CD14-positive monocyte (primary cell): Measurements from ENCODE around the gene WNT11. TPM values are rescaled to one million over a fixed set of nuclear protein-coding genes. Genes with fewer than 3 reads are reported as not detected.

ENCODE experiments used
- DNase-seq, 3 donors: peaks; one replicate each; pipeline ENCODE4 v3.0.0-alpha.2; 2011 to 2022
- H2AFZ ChIP-seq: 2 replicates; pipeline ENCODE4 v1.6.0; 2012; ENCODE audit warnings: mild to moderate bottlenecking, low read depth, low read length, inconsistent platforms; ENCODE audit not compliant: insufficient read depth, poor library complexity, severe bottlenecking
- H3K27ac ChIP-seq, 2 donors: 1 replicate in 1 of 2; 2 replicates in 1 of 2; pipeline ENCODE4 v1.5.1; 2012 to 2013; ENCODE audit warnings: low read length in 2 of 2, control low read depth in 1 of 2, inconsistent platforms in 1 of 2, low read depth in 1 of 2, mild to moderate bottlenecking in 1 of 2
- H3K27me3 ChIP-seq, 2 donors: one replicate each; pipeline versions ENCODE4 v1.6.0 to v1.6.1; 2011 to 2013; ENCODE audit warnings: low read length in 2 of 2; ENCODE audit not compliant: control insufficient read depth in 2 of 2, insufficient read depth in 2 of 2
- H3K36me3 ChIP-seq, 2 donors: replicated peaks in 1 of 2; 1 replicate in 1 of 2; 2 replicates in 1 of 2; pipeline versions ENCODE4 v1.5.1 to v1.6.1; 2012 to 2013; ENCODE audit warnings: low read length in 2 of 2, control low read depth in 1 of 2, inconsistent platforms in 1 of 2, mild to moderate bottlenecking in 1 of 2; ENCODE audit not compliant: insufficient read depth in 2 of 2, control insufficient read depth in 1 of 2
- H3K4me1 ChIP-seq, 2 donors: 1 replicate in 1 of 2; 2 replicates in 1 of 2; pipeline versions ENCODE4 v1.5.1 to v1.6.1; 2012 to 2013; ENCODE audit warnings: low read length in 2 of 2, control low read depth in 1 of 2, inconsistent platforms in 1 of 2, mild to moderate bottlenecking in 1 of 2, moderate library complexity in 1 of 2; ENCODE audit not compliant: insufficient read depth in 2 of 2, control insufficient read depth in 1 of 2
- H3K4me2 ChIP-seq: replicated peaks from 2 replicates; pipeline ENCODE3; 2012; ENCODE audit warnings: low read length, moderate library complexity, mild to moderate bottlenecking; ENCODE audit not compliant: poor library complexity, severe bottlenecking; ENCODE audit errors: extremely low read depth
- H3K4me3 ChIP-seq, 3 experiments: fragments of 200-600 bp in 1 of 3; sonication (generic) in 1 of 3; replicated peaks in 1 of 3; 1 replicate in 2 of 3; 2 replicates in 1 of 3; pipeline ENCODE4 v1.5.1; 2011 to 2013; ENCODE audit warnings: low read length in 3 of 3, mild to moderate bottlenecking in 3 of 3, control low read depth in 2 of 3, low read depth in 2 of 3, inconsistent platforms in 1 of 3, moderate library complexity in 1 of 3
- H3K79me2 ChIP-seq: 2 replicates; pipeline ENCODE4 v1.6.0; 2012; ENCODE audit warnings: mild to moderate bottlenecking, control low read depth, inconsistent platforms, low read length, moderate library complexity; ENCODE audit not compliant: insufficient read depth
- H3K9ac ChIP-seq: 2 replicates; pipeline ENCODE4 v1.6.0; 2017; ENCODE audit warnings: low read length, mild to moderate bottlenecking; ENCODE audit not compliant: insufficient read depth, poor library complexity, severe bottlenecking
- H3K9me3 ChIP-seq, 2 donors: replicated peaks in 1 of 2; 1 replicate in 1 of 2; 2 replicates in 1 of 2; pipeline versions ENCODE4 v1.5.1 to v1.6.1; 2012 to 2013; ENCODE audit warnings: low read length in 2 of 2, control low read depth in 1 of 2; ENCODE audit not compliant: control insufficient read depth in 1 of 2, insufficient read depth in 1 of 2
- H4K20me1 ChIP-seq: 2 replicates; pipeline ENCODE4 v1.6.0; 2012; ENCODE audit warnings: mild to moderate bottlenecking, low read length, control low read depth, moderate library complexity; ENCODE audit not compliant: insufficient read depth
- H3K27ac Mint-ChIP-seq, 7 donors: one replicate each; pipeline ENCODE4 v1.8.0; 2020; ENCODE audit warnings: mild to moderate bottlenecking in 7 of 7, mixed read lengths in 7 of 7, moderate library complexity in 6 of 7, inconsistent platforms in 2 of 7
- H3K27me3 Mint-ChIP-seq, 3 donors: one replicate each; pipeline ENCODE4 v1.8.0; 2021 to 2022; ENCODE audit warnings: low read depth in 3 of 3, mild to moderate bottlenecking in 3 of 3, mixed read lengths in 3 of 3, moderate library complexity in 3 of 3, inconsistent platforms in 1 of 3
- H3K36me3 Mint-ChIP-seq, 2 donors: one replicate each; pipeline ENCODE4 v1.8.0; 2020; ENCODE audit warnings: mixed read lengths in 2 of 2, inconsistent platforms in 1 of 2, mild to moderate bottlenecking in 1 of 2
- H3K4me1 Mint-ChIP-seq: one replicate; pipeline ENCODE4 v1.8.0; 2020; ENCODE audit warnings: mild to moderate bottlenecking, mixed read lengths
- H3K4me3 Mint-ChIP-seq, 2 donors: one replicate each; pipeline ENCODE4 v1.8.0; 2020; ENCODE audit warnings: mild to moderate bottlenecking in 2 of 2, mixed read lengths in 2 of 2, moderate library complexity in 1 of 2
- H3K9me3 Mint-ChIP-seq, 7 donors: one replicate each; pipeline ENCODE4 v1.8.0; 2020 to 2022; ENCODE audit warnings: mixed read lengths in 7 of 7, mild to moderate bottlenecking in 6 of 7, moderate library complexity in 6 of 7, inconsistent platforms in 2 of 7
- whole genome bisulfite sequencing: methylation state at CpG from one replicate; pipeline ENCODE4 v1.1.5; 2013; ENCODE audit warnings: missing lambda C conversion rate; ENCODE audit not compliant: insufficient coverage; 5-methylcytosine and 5-hydroxymethylcytosine counted together
- intact Hi-C, 2 donors: fragments of 100-400 bp; cut with micrococcal nuclease; formaldehyde crosslinking; loops; one replicate each; pipeline versions ENCODE4 v1.15.0 to v1.15.1; 2023
- polyA plus RNA-seq, 3 donors: library from polyadenylated mRNA; depleted of rRNA in 1 of 3; unstranded in 2 of 3; stranded (reverse) in 1 of 3; fragments of 300-500 nt in 2 of 3; fragments of >200 nt in 1 of 3; fragmentation: Illumina TruSeq in 2 of 3; gene quantifications; 1 replicate in 2 of 3; 2 replicates in 1 of 3; pipeline ENCODE4 v1.2.3, GENCODE V29; 2012 to 2021
- TF ChIP-seq, protein P1 (sequence below): fragments of 200-600 bp; IDR thresholded peaks from one replicate; pipeline ENCODE4 v1.8.0; 2022; ENCODE audit warnings: antibody characterized with exemption, mild to moderate bottlenecking

WNT11 gene
- polyA plus RNA-seq, 3 donors: 0.09 to 0.24 (median 0.21) TPM

DNA sequence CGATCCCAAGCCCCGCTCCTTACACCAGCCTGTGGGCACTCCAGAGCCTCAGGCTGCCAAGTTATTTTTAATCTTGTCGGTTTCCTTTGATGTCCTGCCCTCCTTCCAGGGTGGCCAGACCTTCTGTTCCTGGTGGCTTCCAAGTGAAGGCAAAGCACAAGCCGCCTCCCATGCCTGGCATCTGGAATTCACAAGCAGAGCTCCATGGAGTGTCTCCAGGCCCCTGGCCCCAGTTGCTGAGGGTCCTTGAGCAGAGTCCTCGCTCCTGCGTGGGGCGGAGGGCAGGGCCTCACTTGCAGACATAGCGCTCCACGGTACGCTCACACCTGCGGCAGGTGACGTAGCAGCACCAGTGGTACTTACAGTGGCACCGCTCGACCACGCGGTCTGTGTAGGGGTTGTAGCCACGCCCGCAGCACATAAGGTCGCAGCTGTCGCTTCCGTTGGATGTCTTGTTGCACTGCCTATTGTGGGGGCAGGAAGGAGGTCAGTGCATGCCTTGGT is 19.5 kb downstream of the WNT11 start:
- no peaks in the 10 kb centered on the region for H3K36me3 Mint-ChIP-seq
- no peak overlapping the region for H2AFZ ChIP-seq
- no peak overlapping the region for H3K4me3 Mint-ChIP-seq
- no peaks in the 10 kb centered on the region for H4K20me1 ChIP-seq
- intact Hi-C loops: no loop called here
- no peaks in the 10 kb centered on the region for H3K36me3 ChIP-seq
- no peak for DNase-seq
- no peaks in the 10 kb centered on the region for H3K79me2 ChIP-seq
- H3K9ac ChIP-seq: no peak overlapping the region
- no peak overlapping the region for H3K4me3 ChIP-seq
- no peaks in the 10 kb centered on the region for H3K4me1 ChIP-seq
- TF ChIP-seq, protein P1, sequence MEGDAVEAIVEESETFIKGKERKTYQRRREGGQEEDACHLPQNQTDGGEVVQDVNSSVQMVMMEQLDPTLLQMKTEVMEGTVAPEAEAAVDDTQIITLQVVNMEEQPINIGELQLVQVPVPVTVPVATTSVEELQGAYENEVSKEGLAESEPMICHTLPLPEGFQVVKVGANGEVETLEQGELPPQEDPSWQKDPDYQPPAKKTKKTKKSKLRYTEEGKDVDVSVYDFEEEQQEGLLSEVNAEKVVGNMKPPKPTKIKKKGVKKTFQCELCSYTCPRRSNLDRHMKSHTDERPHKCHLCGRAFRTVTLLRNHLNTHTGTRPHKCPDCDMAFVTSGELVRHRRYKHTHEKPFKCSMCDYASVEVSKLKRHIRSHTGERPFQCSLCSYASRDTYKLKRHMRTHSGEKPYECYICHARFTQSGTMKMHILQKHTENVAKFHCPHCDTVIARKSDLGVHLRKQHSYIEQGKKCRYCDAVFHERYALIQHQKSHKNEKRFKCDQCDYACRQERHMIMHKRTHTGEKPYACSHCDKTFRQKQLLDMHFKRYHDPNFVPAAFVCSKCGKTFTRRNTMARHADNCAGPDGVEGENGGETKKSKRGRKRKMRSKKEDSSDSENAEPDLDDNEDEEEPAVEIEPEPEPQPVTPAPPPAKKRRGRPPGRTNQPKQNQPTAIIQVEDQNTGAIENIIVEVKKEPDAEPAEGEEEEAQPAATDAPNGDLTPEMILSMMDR: no peak
- H3K9me3 ChIP-seq: no peaks in the 10 kb centered on the region
- H3K9me3 Mint-ChIP-seq: no peaks in the 10 kb centered on the region
- H3K4me2 ChIP-seq: no peak overlapping the region
- 98% methylated on average over 12 of the region's 21 CpGs for WGBS
- no peak overlapping the region for H3K27ac ChIP-seq
- H3K27ac Mint-ChIP-seq: no peak overlapping the region
- peaks cover 6% of the 10 kb centered on the region for H3K4me1 Mint-ChIP-seq
- no peaks in the 10 kb centered on the region for H3K27me3 ChIP-seq
- peaks cover 2 to 6% (median 3%) of the 10 kb centered on the region in 3 donors for H3K27me3 Mint-ChIP-seq

DNA sequence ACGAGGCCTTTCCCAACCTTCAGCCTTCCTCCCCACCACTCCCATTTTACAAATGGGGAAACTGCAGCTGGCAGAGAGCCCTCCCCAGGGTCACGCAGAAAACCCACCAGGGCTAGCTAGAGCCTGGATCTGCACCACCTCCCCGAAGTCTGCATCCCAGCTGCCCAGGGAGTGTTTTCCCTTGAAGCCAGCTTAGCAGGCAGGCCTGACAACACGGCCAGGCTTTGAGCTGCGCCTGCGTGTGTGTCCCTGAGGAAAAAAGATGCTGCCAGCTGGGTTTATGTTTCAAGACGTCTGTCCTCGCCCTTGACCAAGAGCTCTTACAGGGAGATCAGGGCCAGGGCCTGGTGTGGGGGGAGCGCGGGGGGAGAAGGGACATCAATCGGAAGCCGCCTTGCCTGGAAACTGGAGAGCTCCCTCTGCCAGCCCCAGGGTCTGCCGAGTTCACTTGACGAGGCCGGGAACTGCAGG is 20.3 kb downstream of the WNT11 start:
- WGBS: 93% methylated on average over 8 of the region's 15 CpGs
- Histone ChIP-seq H3K4me3 (no peak overlapping the region), H2AFZ (no peak overlapping the region), H3K79me2 (no peaks in the 10 kb centered on the region), H3K27me3 (no peaks in the 10 kb centered on the region), H3K27ac (no peak overlapping the region), H3K4me2 (no peak overlapping the region), H4K20me1 (no peaks in the 10 kb centered on the region), H3K4me1 (no peaks in the 10 kb centered on the region), H3K9me3 (no peaks in the 10 kb centered on the region), H3K9ac (no peak overlapping the region), H3K36me3 (no peaks in the 10 kb centered on the region)
- Mint-ChIP-seq H3K9me3 (no peaks in the 10 kb centered on the region), H3K36me3 (no peaks in the 10 kb centered on the region), H3K27ac (no peak overlapping the region), H3K27me3 (peaks cover 2 to 6% (median 2%) of the 10 kb centered on the region in 3 donors), H3K4me3 (no peak overlapping the region), H3K4me1 (peaks cover 6% of the 10 kb centered on the region)
- DNase-seq: no peak
- intact Hi-C loops: no loop called here
- TF ChIP-seq, protein P1: no peak
